ENCODE data around the gene ARHGAP28. TPM values are rescaled to one million over a fixed set of nuclear protein-coding genes. Genes with fewer than 3 reads are reported as not detected.

The ARHGAP28 gene
- total and polyA plus RNA-seq, 12 donors: 0.35 to 5.3 (median 2.2) TPM

DNA sequence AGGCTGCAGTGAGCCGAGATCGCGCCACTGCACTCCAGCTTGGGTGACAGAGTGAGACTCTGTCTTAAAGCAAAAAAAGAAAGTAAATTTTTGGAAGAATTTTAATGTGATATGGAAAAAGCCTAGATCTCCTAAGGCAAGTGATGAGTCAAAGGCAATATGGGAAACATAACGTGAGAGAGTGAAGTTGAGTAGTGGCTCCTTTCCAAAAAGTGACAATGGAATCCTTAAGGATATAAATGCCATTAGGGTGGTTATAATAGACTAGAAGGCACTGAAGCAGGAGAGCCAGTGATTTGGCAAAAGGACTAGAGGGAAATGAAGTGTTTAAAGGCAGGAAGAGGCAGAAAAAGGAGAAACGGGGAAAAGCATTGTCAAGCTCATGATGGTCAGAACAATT lies 25.6 kb downstream of the ARHGAP28 start:
- H3K27me3 ChIP-seq: no peaks in the 10 kb centered on the region
- intact Hi-C loops (cut with DNase I): no loop called here
- H3K4me3 ChIP-seq: no peak overlapping the region
- WGBS, 2 donors: 83 to 84% methylated on average over 5 of the region's 5 CpGs
- TF ChIP-seq CTCF (IDR thresholded peaks at IDR 0.05): no peak
- H3K9me3 ChIP-seq: peaks cover 0 to 9% (median 4%) of the 10 kb centered on the region in 11 donors
- H3K27ac ChIP-seq: no peak overlapping the region
- H3K4me1 ChIP-seq: peaks cover 0 to 20% (median 7%) of the 10 kb centered on the region in 9 donors
- no peak for DNase-seq
- H3K36me3 ChIP-seq: no peaks in the 10 kb centered on the region
- ATAC-seq: no peak

GRCh38 chr18:6757931-6758330 lies 28.4 kb downstream of the ARHGAP28 start:
- ATAC-seq: no peak
- WGBS, 2 donors: 93 to 94% methylated on average over 4 of the region's 4 CpGs

GRCh38 chr18:6759579-6759978 lies 30.1 kb downstream of the ARHGAP28 start:
- no peak for DNase-seq
- no peaks in the 10 kb centered on the region for H3K36me3 ChIP-seq
- H3K27me3 ChIP-seq: no peaks in the 10 kb centered on the region
- no peak overlapping the region for H3K27ac ChIP-seq
- H3K4me3 ChIP-seq: no peak overlapping the region
- H3K4me1 ChIP-seq: peaks cover 0 to 7% (median 0%) of the 10 kb centered on the region in 9 donors
- WGBS, 2 donors: 79 to 86% methylated on average over 2 of the region's 2 CpGs
- intact Hi-C loops (cut with DNase I): no loop called here
- no peak for ATAC-seq
- TF ChIP-seq CTCF (IDR thresholded peaks at IDR 0.05): no peak
- no peaks in the 10 kb centered on the region for H3K9me3 ChIP-seq

More at GRCh38 chr18:6757931-6758330, 28.4 kb downstream of the ARHGAP28 start:
- Histone ChIP-seq H3K36me3 (no peaks in the 10 kb centered on the region), H3K4me3 (no peak overlapping the region), H3K9me3 (no peaks in the 10 kb centered on the region), H3K4me1 (peaks cover 0 to 7% (median 0%) of the 10 kb centered on the region in 9 donors), H3K27ac (no peak overlapping the region), H3K27me3 (no peaks in the 10 kb centered on the region)
- intact Hi-C loops (cut with DNase I): no loop called here
- no peak for DNase-seq
- TF ChIP-seq CTCF (IDR thresholded peaks at IDR 0.05): no peak

GRCh38 chr18:6763524-6763923 lies 34.0 kb downstream of the ARHGAP28 start:
- Histone ChIP-seq H3K27ac (no peak overlapping the region), H3K27me3 (no peaks in the 10 kb centered on the region), H3K4me1 (no peaks in the 10 kb centered on the region), H3K4me3 (no peak overlapping the region), H3K9me3 (peaks cover 0 to 23% (median 0%) of the 10 kb centered on the region in 11 donors), H3K36me3 (no peaks in the 10 kb centered on the region)
- ATAC-seq: no peak
- no peak for DNase-seq
- TF ChIP-seq CTCF (IDR thresholded peaks at IDR 0.05): no peak
- intact Hi-C loops (cut with DNase I): no loop called here
- 90 to 94% methylated on average over 6 of the region's 6 CpGs for WGBS, 2 donors
